ENCODE results near the gene ZNF566. TPM values are rescaled to one million over a fixed set of nuclear protein-coding genes. Genes with fewer than 3 reads are reported as not detected.

ZNF566 gene
- total RNA-seq (10 to 100 TPM; 25.9 to 30.6 TPM), polyA plus RNA-seq (10 to 100 TPM; 10.9 to 19.3 TPM)

DNA sequence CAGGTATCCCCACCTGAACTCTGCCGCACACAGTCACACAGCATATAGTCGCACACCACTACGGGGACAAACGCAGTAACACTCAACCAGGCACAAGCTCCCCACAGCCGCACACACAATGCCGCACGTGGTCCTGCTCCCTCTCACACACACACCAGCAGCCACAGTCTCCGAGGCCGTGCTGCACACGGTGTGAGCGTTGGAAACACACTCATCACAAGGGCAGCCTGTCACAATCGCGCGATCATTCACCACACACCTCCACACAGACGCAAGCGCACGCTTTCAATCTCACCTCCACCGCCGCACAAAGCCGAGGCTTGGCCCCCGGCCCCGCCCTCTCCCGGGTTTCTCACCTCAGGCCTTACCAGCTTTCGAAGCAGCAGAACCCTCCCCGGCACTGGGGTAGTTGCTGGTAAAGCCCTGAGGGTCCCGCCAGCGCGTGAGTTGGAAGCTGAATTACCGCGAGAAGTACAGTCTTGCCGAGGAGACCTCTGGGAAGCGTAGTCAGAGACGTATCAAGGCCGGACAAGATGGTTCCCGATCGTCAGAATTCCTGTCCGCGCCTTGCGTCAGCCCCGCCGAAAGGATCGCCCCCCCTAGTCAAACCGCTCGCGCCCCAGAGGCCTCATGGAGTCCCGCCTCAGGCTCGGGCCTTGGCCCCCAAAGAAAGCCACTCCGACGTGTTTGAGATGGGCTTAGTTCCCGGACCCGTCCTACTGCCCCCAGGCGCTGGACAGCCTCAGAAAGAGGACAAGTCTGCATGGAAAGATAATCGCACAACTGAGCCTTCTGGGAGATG, at the start of gene ZNF566:
Gene ZNF566, minus strand, starts transcription at position 444 of the 802 bp plus-strand sequence. CDS start 13,004 bp downstream, outside the sequence.
- H3K4me3 Mint-ChIP-seq: peak within 1 kb of the TSS; percentile 97 to 100 (median 98)
- Histone ChIP-seq H3K36me3 (ENCODE audit: insufficient read depth, low read length) (no peaks in the 10 kb centered on the region), H3K27me3 (ENCODE audit: insufficient read depth, low read length) (no peaks in the 10 kb centered on the region), H3K9me3 (ENCODE audit: control insufficient read depth in 1 of 2, low read length in 2 of 2) (no peaks in the 10 kb centered on the region), H3K4me1 (ENCODE audit: insufficient read depth, low read length) (peaks cover 24% of the 10 kb centered on the region), H3K27ac (ENCODE audit: low read depth, low read length) (peak within 1 kb of the TSS; percentile 93), H3K4me3 (ENCODE audit: low read length in 2 of 2) (peak within 1 kb of the TSS; percentile 92 to 99)
- no peaks in the 10 kb centered on the region for H3K27me3 Mint-ChIP-seq
- DNase-seq: peak; percentile 94 to 98 (median 96)
- H3K4me1 Mint-ChIP-seq: peaks cover 22 to 36% (median 28%) of the 10 kb centered on the region in 4 donors
- H3K9me3 Mint-ChIP-seq: peaks cover 0 to 34% (median 7%) of the 10 kb centered on the region in 8 donors
- ChIA-PET CTCF (ENCODE audit: partially characterized antibody) (interaction anchor here (0.5 to 1.7 kb wide), 5 partner anchors 38 to 1410 kb away, joined by 3 to 4 read pairs (median 3); partner anchors contain the start of genes ZFP82, ZNF146, ZNF260 and ZNF565), POLR2A (ENCODE audit: partially characterized antibody) (interaction anchor here (0.6 to 4.0 kb wide), 33 partner anchors 10 to 1814 kb away, joined by 3 to 51 read pairs (median 4); partner anchors contain the start of genes POLR2I, TBCB, ZFP14 and ZFP82)
- intact Hi-C loops (cut with micrococcal nuclease): loop anchor here (1.0 to 5.0 kb wide), 10 partner anchors 39 to 427 kb away; partner anchors contain the start of genes ZFP14, ZFP82, ZNF260 and ZNF345
- peak within 1 kb of the TSS; percentile 98 to 99 (median 98) for H3K27ac Mint-ChIP-seq
- H3K36me3 Mint-ChIP-seq: peaks cover 8 to 25% of the 10 kb centered on the region in 2 donors

DNA sequence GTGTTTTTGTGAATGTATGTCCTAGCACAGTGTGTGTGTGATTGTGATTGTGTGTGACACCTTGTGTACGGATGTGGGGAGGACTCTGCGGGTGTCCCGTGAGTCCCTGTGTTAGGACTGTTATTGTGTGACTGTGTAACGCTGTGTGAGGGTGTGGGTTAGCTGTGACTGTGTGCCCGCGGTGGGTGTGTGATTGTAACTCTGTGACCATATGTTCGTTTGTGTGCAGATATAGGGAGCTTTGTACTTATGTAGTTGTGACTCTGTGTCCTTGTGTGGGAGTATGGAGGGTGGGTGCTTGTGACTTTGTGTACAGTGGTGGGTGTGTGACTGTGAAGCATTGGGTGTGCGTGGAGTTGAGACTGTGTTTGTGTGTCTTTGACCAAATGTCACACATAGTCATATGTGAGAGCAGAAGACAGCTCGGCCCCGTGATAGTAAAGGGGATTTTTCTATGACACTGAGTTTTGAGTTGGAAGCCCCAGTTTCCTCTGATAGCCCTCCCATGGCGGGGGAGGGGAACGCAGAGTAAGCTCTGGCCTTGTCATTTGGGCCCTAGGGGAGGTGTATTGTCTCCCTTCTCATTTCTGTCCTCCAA, 39.7 kb upstream of the ZNF566 start:
- intact Hi-C loops (cut with micrococcal nuclease): loop anchor here (1.0 to 5.0 kb wide), 14 partner anchors 40 to 1065 kb away; partner anchors contain the start of genes ZFP14, ZNF146, ZNF345 and ZNF382

GRCh38 chr19:36528194-36528920, 39.0 kb upstream of the ZNF566 start, which contains the start of gene ZNF260:
ZNF260 (minus strand) TSS chr19:36528271; CDS start chr19:36515238, 13,033 bp downstream.
- POLR2A ChIA-PET (ENCODE audit: partially characterized antibody): interaction anchor here (0.6 to 4.6 kb wide), 24 partner anchors 25 to 1066 kb away, joined by 3 to 51 read pairs (median 8); partner anchors contain the start of genes ZFP14, ZFP82, ZNF146 and ZNF345
- Mint-ChIP-seq H3K4me3 (peak within 1 kb of the TSS; percentile 91 to 100 (median 97)), H3K27ac (peak within 1 kb of the TSS; percentile 91 to 99 (median 97)), H3K27me3 (no peaks in the 10 kb centered on the region), H3K9me3 (peaks cover 2 to 55% (median 29%) of the 10 kb centered on the region in 8 donors), H3K36me3 (peaks cover 34 to 44% of the 10 kb centered on the region in 2 donors), H3K4me1 (peaks cover 17 to 29% (median 22%) of the 10 kb centered on the region in 4 donors)
- Histone ChIP-seq H3K36me3 (ENCODE audit: insufficient read depth, low read length) (peaks cover 7% of the 10 kb centered on the region), H3K4me1 (ENCODE audit: insufficient read depth, low read length) (peaks cover 22% of the 10 kb centered on the region), H3K4me3 (ENCODE audit: low read length in 2 of 2) (peak within 1 kb of the TSS; percentile 88 to 99), H3K27ac (ENCODE audit: low read depth, low read length) (peak within 1 kb of the TSS; percentile 87), H3K9me3 (ENCODE audit: control insufficient read depth in 1 of 2, low read length in 2 of 2) (peaks cover 0 to 20% of the 10 kb centered on the region in 2 donors), H3K27me3 (ENCODE audit: insufficient read depth, low read length) (no peaks in the 10 kb centered on the region)
- CTCF ChIA-PET (ENCODE audit: partially characterized antibody): interaction anchor here (0.7 to 2.0 kb wide), 5 partner anchors 15 to 842 kb away, joined by 3 to 8 read pairs (median 3); partner anchors contain the start of genes ZNF382, ZNF527, ZNF566 and ZNF567
- DNase-seq: peak; percentile 90 to 95 (median 93)
- intact Hi-C loops (cut with micrococcal nuclease): loop anchor here (1.0 to 5.0 kb wide), 14 partner anchors 39 to 1066 kb away; partner anchors contain the start of genes ZFP14, ZNF146, ZNF345 and ZNF382

More for the DNA sequence above, 39.7 kb upstream of the ZNF566 start:
- Histone ChIP-seq H3K9me3 (ENCODE audit: control insufficient read depth in 1 of 2, low read length in 2 of 2) (peaks cover 0 to 24% of the 10 kb centered on the region in 2 donors), H3K4me1 (ENCODE audit: insufficient read depth, low read length) (peaks cover 22% of the 10 kb centered on the region), H3K27ac (ENCODE audit: low read depth, low read length) (peak overlapping the region; percentile 87), H3K36me3 (ENCODE audit: insufficient read depth, low read length) (peaks cover 7% of the 10 kb centered on the region), H3K4me3 (ENCODE audit: low read length in 2 of 2) (peak overlapping the region; percentile 88 to 99), H3K27me3 (ENCODE audit: insufficient read depth, low read length) (no peaks in the 10 kb centered on the region)
- DNase-seq: peak in 1 of 5 donors; percentile 39
- ChIA-PET CTCF (ENCODE audit: partially characterized antibody) (interaction anchor here (0.7 to 2.0 kb wide), 4 partner anchors 15 to 159 kb away, joined by 3 to 8 read pairs (median 3); partner anchors contain the start of genes ZNF382 and ZNF567), POLR2A (ENCODE audit: partially characterized antibody) (interaction anchor here (0.6 to 4.6 kb wide), 23 partner anchors 40 to 1066 kb away, joined by 3 to 51 read pairs (median 8); partner anchors contain the start of genes ZFP14, ZFP82, ZNF146 and ZNF382)
- H3K27ac Mint-ChIP-seq: peak overlapping the region; percentile 91 to 99 (median 97)
- H3K4me1 Mint-ChIP-seq: peaks cover 17 to 29% (median 22%) of the 10 kb centered on the region in 4 donors
- H3K36me3 Mint-ChIP-seq: peaks cover 33 to 46% of the 10 kb centered on the region in 2 donors
- peaks cover 0 to 56% (median 31%) of the 10 kb centered on the region in 8 donors for H3K9me3 Mint-ChIP-seq
- H3K27me3 Mint-ChIP-seq: no peaks in the 10 kb centered on the region
- H3K4me3 Mint-ChIP-seq: peak overlapping the region; percentile 91 to 100 (median 97)

GRCh38 chr19:36527873-36528193, 38.5 kb upstream of the ZNF566 start:
- Histone ChIP-seq H3K4me3 (ENCODE audit: low read length in 2 of 2) (peak overlapping the region; percentile 88 to 99), H3K9me3 (ENCODE audit: control insufficient read depth in 1 of 2, low read length in 2 of 2) (peaks cover 0 to 24% of the 10 kb centered on the region in 2 donors), H3K4me1 (ENCODE audit: insufficient read depth, low read length) (peaks cover 22% of the 10 kb centered on the region), H3K27ac (ENCODE audit: low read depth, low read length) (peak overlapping the region; percentile 87), H3K27me3 (ENCODE audit: insufficient read depth, low read length) (no peaks in the 10 kb centered on the region), H3K36me3 (ENCODE audit: insufficient read depth, low read length) (peaks cover 12% of the 10 kb centered on the region)
- ChIA-PET POLR2A (ENCODE audit: partially characterized antibody) (interaction anchor here (1.2 to 4.6 kb wide), 17 partner anchors 39 to 1067 kb away, joined by 3 to 51 read pairs (median 9); partner anchors contain the start of genes ZFP14, ZFP82, ZNF146 and ZNF345), CTCF (ENCODE audit: partially characterized antibody) (interaction anchor here (0.9 to 2.0 kb wide), 3 partner anchors 38 to 843 kb away, joined by 3 to 8 read pairs (median 3); partner anchors contain the start of genes ZNF382, ZNF527 and ZNF566)
- Mint-ChIP-seq H3K27ac (peak overlapping the region; percentile 91 to 99 (median 97)), H3K9me3 (peaks cover 2 to 57% (median 31%) of the 10 kb centered on the region in 8 donors), H3K4me3 (peak overlapping the region; percentile 91 to 100 (median 97)), H3K4me1 (peaks cover 21 to 33% (median 25%) of the 10 kb centered on the region in 4 donors), H3K27me3 (no peaks in the 10 kb centered on the region), H3K36me3 (peaks cover 36 to 48% of the 10 kb centered on the region in 2 donors)
- intact Hi-C loops (cut with micrococcal nuclease): loop anchor here (1.0 to 5.0 kb wide), 14 partner anchors 39 to 1066 kb away; partner anchors contain the start of genes ZFP14, ZNF146, ZNF345 and ZNF382
- DNase-seq: no peak

DNA sequence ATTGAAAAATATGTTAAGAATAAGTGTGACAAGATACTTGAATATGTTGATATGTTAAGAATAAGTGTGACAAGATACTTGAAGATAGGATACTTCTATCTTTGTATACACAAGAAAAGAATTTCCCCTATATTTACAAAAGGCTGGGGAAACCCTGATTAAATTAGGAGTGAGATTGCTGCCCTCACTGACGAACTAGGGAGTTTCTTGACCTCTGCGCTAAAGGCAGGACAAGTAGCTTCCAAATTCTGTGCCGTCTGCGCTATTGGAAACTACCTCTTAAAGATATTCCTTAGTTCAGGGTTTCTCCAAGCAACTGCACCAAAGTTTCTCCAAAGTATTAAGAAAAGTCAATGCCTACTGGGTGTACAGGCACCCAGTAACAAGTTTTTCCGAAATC, 38.0 kb upstream of the ZNF566 start:
- H3K27me3 Mint-ChIP-seq: no peaks in the 10 kb centered on the region
- Histone ChIP-seq H3K4me1 (ENCODE audit: insufficient read depth, low read length) (peaks cover 22% of the 10 kb centered on the region), H3K27me3 (ENCODE audit: insufficient read depth, low read length) (no peaks in the 10 kb centered on the region), H3K36me3 (ENCODE audit: insufficient read depth, low read length) (peaks cover 16% of the 10 kb centered on the region), H3K27ac (ENCODE audit: low read depth, low read length) (peak overlapping the region; percentile 87), H3K9me3 (ENCODE audit: control insufficient read depth in 1 of 2, low read length in 2 of 2) (peaks cover 0 to 29% of the 10 kb centered on the region in 2 donors), H3K4me3 (ENCODE audit: low read length in 2 of 2) (peak overlapping the region; percentile 88 to 99)
- peaks cover 2 to 56% (median 35%) of the 10 kb centered on the region in 8 donors for H3K9me3 Mint-ChIP-seq
- no peak for DNase-seq
- POLR2A ChIA-PET (ENCODE audit: partially characterized antibody): interaction anchor here (1.4 to 4.6 kb wide), 10 partner anchors 39 to 1067 kb away, joined by 6 to 51 read pairs (median 10); partner anchors contain the start of genes ZNF345, ZNF382, ZNF461 and ZNF527
- peaks cover 21 to 34% (median 25%) of the 10 kb centered on the region in 4 donors for H3K4me1 Mint-ChIP-seq
- CTCF ChIA-PET (ENCODE audit: partially characterized antibody): interaction anchor here (1.4 to 2.0 kb wide), 2 partner anchors 38 to 78 kb away, joined by 3 to 8 read pairs; partner anchors contain the start of genes ZNF382 and ZNF566
- intact Hi-C loops (cut with micrococcal nuclease): loop anchor here (5.0 kb wide), 1 partner anchor 690 kb away; the partner anchor contains the start of gene ZNF383
- H3K4me3 Mint-ChIP-seq: peak overlapping the region in 7 of 8 donors; percentile 91 to 100 (median 98)
- H3K27ac Mint-ChIP-seq: peak overlapping the region in 2 of 7 donors; percentile 91 to 97
- peaks cover 37 to 53% of the 10 kb centered on the region in 2 donors for H3K36me3 Mint-ChIP-seq

All from CD4-positive, alpha-beta memory T cell (primary cell).